Kidney (tissue), 14 donors: ENCODE results near the gene CX3CL1. TPM values are rescaled to one million over a fixed set of nuclear protein-coding genes. Genes with fewer than 3 reads are reported as not detected.

Experiments
- DNase-seq, 5 donors: peaks; one replicate each; pipeline ENCODE4 v3.0.0-alpha.2; 2013 to 2020
- FAIRE-seq: peaks from 2 replicates; lab custom pipeline; 2012; peaks lifted over from hg19 to GRCh38; lab: Jason Lieb, UNC
- H3K27ac ChIP-seq, 2 donors: one replicate each; pipeline ENCODE4 v1.7.0; 2013; ENCODE audit warnings: low read depth in 2 of 2, low read length in 2 of 2, inconsistent platforms in 1 of 2
- H3K27me3 ChIP-seq: one replicate; pipeline ENCODE4 v1.7.1; 2013; ENCODE audit warnings: low read length, inconsistent platforms; ENCODE audit not compliant: control insufficient read depth, insufficient read depth
- H3K36me3 ChIP-seq, 3 donors: one replicate each; pipeline versions ENCODE4 v1.7.0 to v1.7.1; 2013; ENCODE audit warnings: low read length in 3 of 3, control low read depth in 1 of 3, inconsistent platforms in 1 of 3; ENCODE audit not compliant: insufficient read depth in 3 of 3, control insufficient read depth in 2 of 3
- H3K4me1 ChIP-seq, 3 donors: one replicate each; pipeline versions ENCODE4 v1.7.0 to v1.7.1; 2013; ENCODE audit warnings: low read length in 3 of 3, inconsistent platforms in 1 of 3, low read depth in 1 of 3; ENCODE audit not compliant: control insufficient read depth in 2 of 3, insufficient read depth in 2 of 3
- H3K4me3 ChIP-seq, 3 donors: one replicate each; pipeline versions ENCODE4 v1.7.0 to v1.8.1; 2013; ENCODE audit warnings: low read length in 3 of 3, control low read depth in 1 of 3, inconsistent platforms in 1 of 3
- H3K9ac ChIP-seq, 3 donors: one replicate each; pipeline versions ENCODE4 v1.7.0 to v1.7.1; 2013; ENCODE audit warnings: low read length in 3 of 3, control low read depth in 1 of 3, inconsistent platforms in 1 of 3
- H3K9me3 ChIP-seq, 3 donors: one replicate each; pipeline versions ENCODE4 v1.7.0 to v1.7.1; 2013; ENCODE audit warnings: low read length in 3 of 3, control low read depth in 1 of 3, inconsistent platforms in 1 of 3; ENCODE audit not compliant: control insufficient read depth in 2 of 3, insufficient read depth in 1 of 3
- CTCF ChIP-seq: IDR thresholded peaks from 3 replicates; pipeline ENCODE4 v1.5.1; 2012; ENCODE audit warnings: mild to moderate bottlenecking, moderate library complexity, borderline replicate concordance; ENCODE audit not compliant: insufficient read depth; ENCODE audit errors: extremely low read depth
- intact Hi-C: fragments of 100-400 bp; cut with DNase I; formaldehyde crosslinking; loops from one replicate; pipeline ENCODE4 v1.11.1; 2022
- polyA plus RNA-seq: library from polyadenylated mRNA; stranded (reverse); fragments of 350-450 nt; fragmentation: Illumina TruSeq; extraction: RNeasy Lipid Tissue Mini Kit (QIAGEN cat#74804); gene quantifications from one replicate; pipeline ENCODE4 v1.2.3, GENCODE V29; 2014; ENCODE audit warnings: low read depth, low replicate concordance; ENCODE audit not compliant: insufficient read depth
- total RNA-seq: library from RNA; stranded (reverse); fragmentation: NEBNext Ultra II Directional; extraction: Animal tissue kit (Norgen Biotek cat#: 25700); gene quantifications from one replicate; pipeline ENCODE4 v1.2.1, GENCODE V29; 2021
- donor health status: control.
- donor health status: control.
- donor health status: control.
- donor health status: control.
- donor health status: control.
- donor health status: DM: yes; HTN: yes; CAD: no.
- donor health status: Normal renal cell carcinoma (clear cell type).

Gene CX3CL1
- total and polyA plus RNA-seq, 2 donors from 2014 or later: 39.1 to 46.4 TPM

- no peak for TF ChIP-seq CTCF
- Histone ChIP-seq H3K27me3 (no peaks in the 10 kb centered on the region), H3K27ac (no peak overlapping the region), H3K4me3 (no peak overlapping the region), H3K4me1 (no peaks in the 10 kb centered on the region), H3K36me3 (no peaks in the 10 kb centered on the region), H3K9ac (no peak overlapping the region), H3K9me3 (peaks cover 0 to 3% (median 0%) of the 10 kb centered on the region in 3 donors)
- FAIRE-seq (no peak), DNase-seq (no peak)
- intact Hi-C loops: no loop called here
Observed at GRCh38 chr16:57345021-57345420, 27.3 kb upstream of the CX3CL1 start.

- no peaks in the 10 kb centered on the region for H3K27me3 ChIP-seq
- H3K27ac ChIP-seq: no peak overlapping the region
- intact Hi-C loops: no loop called here
- FAIRE-seq (no peak), DNase-seq (no peak)
- no peak overlapping the region for H3K9ac ChIP-seq
- H3K4me3 ChIP-seq: no peak overlapping the region
- no peaks in the 10 kb centered on the region for H3K4me1 ChIP-seq
- no peaks in the 10 kb centered on the region for H3K36me3 ChIP-seq
- TF ChIP-seq CTCF: no peak
- H3K9me3 ChIP-seq: peaks cover 0 to 3% (median 0%) of the 10 kb centered on the region in 3 donors
Observed at GRCh38 chr16:57345666-57346204, 26.6 kb upstream of the CX3CL1 start.

- no peak for DNase-seq
- intact Hi-C loops: no loop called here
- Histone ChIP-seq H3K36me3 (no peaks in the 10 kb centered on the region), H3K4me1 (no peaks in the 10 kb centered on the region), H3K9me3 (peaks cover 0 to 3% (median 0%) of the 10 kb centered on the region in 3 donors), H3K4me3 (no peak overlapping the region), H3K27me3 (no peaks in the 10 kb centered on the region), H3K27ac (no peak overlapping the region), H3K9ac (no peak overlapping the region)
- FAIRE-seq: no peak
- no peak for TF ChIP-seq CTCF
Observed at GRCh38 chr16:57347858-57348257, 24.4 kb upstream of the CX3CL1 start.

- FAIRE-seq (no peak), DNase-seq (no peak)
- Histone ChIP-seq H3K9ac (no peak overlapping the region), H3K4me1 (no peaks in the 10 kb centered on the region), H3K27ac (no peak overlapping the region), H3K9me3 (peaks cover 0 to 3% (median 0%) of the 10 kb centered on the region in 3 donors), H3K4me3 (no peak overlapping the region), H3K27me3 (no peaks in the 10 kb centered on the region), H3K36me3 (no peaks in the 10 kb centered on the region)
- intact Hi-C loops: no loop called here
- TF ChIP-seq CTCF: no peak
Observed at GRCh38 chr16:57348327-57348726, 24.0 kb upstream of the CX3CL1 start.
